ENCODE data around the gene GRPEL1. TPM values are rescaled to one million over a fixed set of nuclear protein-coding genes. Genes with fewer than 3 reads are reported as not detected.

The GRPEL1 gene
- total RNA-seq, 1 donor from 2014 or later = 24.1 TPM

DNA sequence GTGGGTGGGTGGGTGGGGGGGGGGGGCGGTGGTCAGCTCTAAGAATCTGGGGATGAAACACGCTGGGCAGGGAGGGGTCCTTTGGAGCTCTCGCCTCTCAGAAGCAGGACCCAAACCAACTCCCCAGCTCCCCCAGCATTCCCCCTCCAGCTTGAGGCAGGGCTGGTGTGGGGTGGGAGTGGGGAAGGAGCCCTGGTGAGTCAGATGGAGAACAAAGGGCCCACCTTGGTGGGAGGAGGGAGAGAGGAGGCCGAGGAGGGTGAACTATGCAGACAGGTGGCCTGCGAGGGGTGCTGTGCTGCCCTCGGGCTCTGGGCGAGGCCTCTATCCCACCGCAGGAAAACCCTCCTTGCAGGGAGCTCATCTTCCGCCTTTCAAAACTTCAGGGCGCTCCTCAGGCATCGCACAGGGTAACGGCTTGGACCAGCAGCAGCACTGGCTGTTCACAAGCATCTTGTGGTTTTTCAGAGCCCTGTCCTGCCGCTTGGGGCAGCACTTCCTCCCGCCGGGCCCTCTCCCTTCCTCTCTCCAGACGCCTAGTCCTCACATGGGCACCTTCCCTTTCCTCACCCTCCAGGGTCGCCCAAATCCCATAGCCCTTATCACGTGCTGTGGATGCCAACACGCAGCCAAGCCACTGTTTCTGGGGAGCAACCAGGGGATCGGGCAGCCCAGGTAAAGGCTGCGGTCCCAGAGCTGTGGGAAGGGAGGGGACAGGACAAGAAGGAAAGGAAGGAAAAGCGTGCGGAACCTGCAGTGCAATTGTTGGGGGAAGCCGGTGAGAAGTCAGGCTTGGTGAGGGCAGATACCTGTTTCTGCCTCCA, 34.0 kb upstream of the GRPEL1 start:
- Mint-ChIP-seq H3K27ac (ENCODE audit: unreplicated experiment) (no peak overlapping the region), H3K4me1 (ENCODE audit: low read depth) (peaks cover 27% of the 10 kb centered on the region), H3K9me3 (ENCODE audit: low read depth) (no peaks in the 10 kb centered on the region), H3K27me3 (ENCODE audit: low read depth) (peaks cover 14% of the 10 kb centered on the region), H3K36me3 (ENCODE audit: low read depth) (no peaks in the 10 kb centered on the region), H3K4me3 (ENCODE audit: unreplicated experiment) (peak overlapping the region; percentile 82)
- TF ChIP-seq, protein P1, sequence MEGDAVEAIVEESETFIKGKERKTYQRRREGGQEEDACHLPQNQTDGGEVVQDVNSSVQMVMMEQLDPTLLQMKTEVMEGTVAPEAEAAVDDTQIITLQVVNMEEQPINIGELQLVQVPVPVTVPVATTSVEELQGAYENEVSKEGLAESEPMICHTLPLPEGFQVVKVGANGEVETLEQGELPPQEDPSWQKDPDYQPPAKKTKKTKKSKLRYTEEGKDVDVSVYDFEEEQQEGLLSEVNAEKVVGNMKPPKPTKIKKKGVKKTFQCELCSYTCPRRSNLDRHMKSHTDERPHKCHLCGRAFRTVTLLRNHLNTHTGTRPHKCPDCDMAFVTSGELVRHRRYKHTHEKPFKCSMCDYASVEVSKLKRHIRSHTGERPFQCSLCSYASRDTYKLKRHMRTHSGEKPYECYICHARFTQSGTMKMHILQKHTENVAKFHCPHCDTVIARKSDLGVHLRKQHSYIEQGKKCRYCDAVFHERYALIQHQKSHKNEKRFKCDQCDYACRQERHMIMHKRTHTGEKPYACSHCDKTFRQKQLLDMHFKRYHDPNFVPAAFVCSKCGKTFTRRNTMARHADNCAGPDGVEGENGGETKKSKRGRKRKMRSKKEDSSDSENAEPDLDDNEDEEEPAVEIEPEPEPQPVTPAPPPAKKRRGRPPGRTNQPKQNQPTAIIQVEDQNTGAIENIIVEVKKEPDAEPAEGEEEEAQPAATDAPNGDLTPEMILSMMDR (IDR thresholded peaks at IDR 0.05) = peak; percentile 84
- DNase-seq (ENCODE audit: low spot score) = no peak

DNA sequence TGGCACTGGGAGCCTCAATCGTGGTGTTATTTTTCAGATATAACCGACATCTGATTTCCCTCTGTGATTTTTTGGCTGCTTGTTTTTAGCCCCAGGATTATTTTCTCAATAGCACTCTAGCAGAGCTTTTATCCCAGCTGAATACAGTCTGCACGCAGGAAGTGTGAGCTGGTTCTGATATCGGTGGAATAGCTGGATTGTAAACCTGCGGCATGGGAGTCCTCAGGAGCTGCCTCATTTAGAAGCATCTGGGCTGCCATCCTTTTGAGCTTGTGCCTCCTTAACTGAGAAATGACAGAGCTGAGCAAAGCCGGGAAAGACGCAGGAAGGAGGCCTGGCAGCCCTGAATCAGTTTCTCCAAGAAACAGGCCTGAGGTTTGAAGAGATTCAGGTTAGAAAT, 28.4 kb upstream of the GRPEL1 start:
- H3K36me3 Mint-ChIP-seq (ENCODE audit: low read depth) = peaks cover 4% of the 10 kb centered on the region
- H3K4me3 Mint-ChIP-seq (ENCODE audit: unreplicated experiment) = no peak overlapping the region
- no peak for DNase-seq (ENCODE audit: low spot score)
- H3K27ac Mint-ChIP-seq (ENCODE audit: unreplicated experiment) = no peak overlapping the region
- H3K9me3 Mint-ChIP-seq (ENCODE audit: low read depth) = peaks cover 5% of the 10 kb centered on the region
- no peaks in the 10 kb centered on the region for H3K4me1 Mint-ChIP-seq (ENCODE audit: low read depth)
- TF ChIP-seq, protein P1 (IDR thresholded peaks at IDR 0.05) = no peak
- H3K27me3 Mint-ChIP-seq (ENCODE audit: low read depth) = peaks cover 24% of the 10 kb centered on the region

DNA sequence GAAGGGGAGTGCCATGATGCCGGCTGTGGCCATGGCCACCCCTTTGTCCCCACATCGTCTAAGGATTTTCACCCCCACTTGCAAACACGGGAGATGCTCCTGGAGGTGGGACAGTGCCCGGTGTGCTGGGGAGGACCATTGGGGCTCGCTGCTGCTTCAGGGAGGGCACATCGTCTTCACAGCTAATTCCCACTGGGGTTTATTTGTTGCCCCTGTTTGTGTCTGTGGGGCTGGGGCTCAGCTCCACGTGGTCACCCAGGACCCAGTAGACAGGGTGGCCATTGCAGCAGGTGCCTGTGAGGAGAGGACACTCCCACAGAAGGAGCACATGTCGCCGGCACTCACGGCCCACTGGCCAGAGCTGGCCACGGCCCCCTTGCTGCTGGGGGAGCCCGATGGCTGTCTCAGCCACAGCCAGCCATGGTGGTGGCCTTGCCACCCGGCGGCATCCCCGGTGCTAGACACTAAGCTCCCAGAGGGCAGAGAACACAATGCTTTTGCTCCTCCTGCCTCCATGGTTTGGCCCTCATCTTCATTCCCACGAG, 27.8 kb upstream of the GRPEL1 start:
- Mint-ChIP-seq H3K9me3 (ENCODE audit: low read depth) (peaks cover 5% of the 10 kb centered on the region), H3K27me3 (ENCODE audit: low read depth) (peaks cover 24% of the 10 kb centered on the region), H3K4me3 (ENCODE audit: unreplicated experiment) (no peak overlapping the region), H3K4me1 (ENCODE audit: low read depth) (no peaks in the 10 kb centered on the region), H3K36me3 (ENCODE audit: low read depth) (peaks cover 4% of the 10 kb centered on the region), H3K27ac (ENCODE audit: unreplicated experiment) (no peak overlapping the region)
- DNase-seq (ENCODE audit: low spot score) = no peak
- TF ChIP-seq, protein P1 (IDR thresholded peaks at IDR 0.05) = no peak

DNA sequence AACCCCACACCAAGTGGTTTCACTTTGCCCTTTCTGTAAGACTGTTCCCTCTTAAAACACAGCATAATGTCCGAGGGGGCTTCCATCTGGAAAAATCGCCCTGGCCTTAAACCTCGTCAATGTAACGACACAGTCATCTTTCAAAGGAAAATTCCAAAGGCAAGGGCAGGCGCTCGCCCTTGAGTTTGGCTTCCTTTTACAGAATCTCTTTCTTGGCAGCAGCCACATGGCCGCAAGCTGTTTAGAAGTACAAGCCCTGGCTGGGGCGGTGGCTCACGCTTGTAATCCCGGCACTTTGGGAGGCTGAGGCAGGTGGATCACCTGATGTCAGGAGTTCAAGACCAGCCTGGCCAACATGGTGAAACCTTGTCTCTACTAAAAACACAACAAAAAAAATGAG, 27.1 kb upstream of the GRPEL1 start:
- Mint-ChIP-seq H3K4me1 (ENCODE audit: low read depth) (peaks cover under 1% of the 10 kb centered on the region), H3K9me3 (ENCODE audit: low read depth) (peaks cover 5% of the 10 kb centered on the region), H3K27me3 (ENCODE audit: low read depth) (peaks cover 25% of the 10 kb centered on the region), H3K4me3 (ENCODE audit: unreplicated experiment) (no peak overlapping the region), H3K36me3 (ENCODE audit: low read depth) (peaks cover 4% of the 10 kb centered on the region), H3K27ac (ENCODE audit: unreplicated experiment) (no peak overlapping the region)
- TF ChIP-seq, protein P1 (IDR thresholded peaks at IDR 0.05) = no peak
- no peak for DNase-seq (ENCODE audit: low spot score)

DNA sequence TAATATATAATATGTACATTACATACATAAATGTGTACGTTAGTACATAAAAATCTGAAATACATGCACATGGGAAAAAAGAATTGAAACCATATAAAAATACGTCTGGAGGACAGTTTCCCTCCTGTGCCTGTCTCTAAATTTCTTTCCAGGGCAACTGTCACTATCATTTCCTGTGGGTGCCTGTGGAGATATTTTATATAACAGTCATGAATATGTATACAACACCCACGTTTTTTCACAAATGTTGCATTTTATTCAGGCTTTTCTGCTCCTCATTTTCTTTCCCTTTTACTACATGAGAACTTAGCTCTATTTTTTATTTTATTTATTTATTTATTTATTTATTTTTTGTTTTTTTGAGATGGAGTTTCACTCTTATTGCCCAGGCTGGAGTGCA, 24.2 kb upstream of the GRPEL1 start:
- DNase-seq (ENCODE audit: low spot score) = no peak
- peaks cover 4% of the 10 kb centered on the region for H3K36me3 Mint-ChIP-seq (ENCODE audit: low read depth)
- H3K27me3 Mint-ChIP-seq (ENCODE audit: low read depth) = peaks cover 12% of the 10 kb centered on the region
- peaks cover 3% of the 10 kb centered on the region for H3K4me1 Mint-ChIP-seq (ENCODE audit: low read depth)
- H3K27ac Mint-ChIP-seq (ENCODE audit: unreplicated experiment) = no peak overlapping the region
- TF ChIP-seq, protein P1 (IDR thresholded peaks at IDR 0.05) = no peak
- H3K9me3 Mint-ChIP-seq (ENCODE audit: low read depth) = peaks cover 5% of the 10 kb centered on the region
- H3K4me3 Mint-ChIP-seq (ENCODE audit: unreplicated experiment) = no peak overlapping the region
